DND-41 (cell line): ENCODE results near the gene PLEKHG3.

ENCODE experiments used
- ATAC-seq: fragments of 200-7000 bp; cut with Tn5 transposase; 3 replicates; pipeline ENCODE4 v1.9.1; 2021; ENCODE audit warnings: low read depth; ENCODE audit not compliant: insufficient read depth
- DNase-seq: peaks from one replicate; pipeline ENCODE4 v3.0.0-alpha.2; 2020
- H2AFZ ChIP-seq: 2 replicates; pipeline ENCODE4 v1.6.0; 2012; ENCODE audit warnings: low read depth, low read length
- H3K27ac ChIP-seq: 2 replicates; pipeline ENCODE4 v1.5.1; 2012; ENCODE audit warnings: low read length, inconsistent platforms
- H3K27me3 ChIP-seq: fragments of 200-600 bp; sonication (generic); 2 replicates; pipeline ENCODE4 v1.6.0; 2012; ENCODE audit warnings: low read length, mild to moderate bottlenecking, inconsistent platforms; ENCODE audit not compliant: insufficient read depth, poor library complexity
- H3K36me3 ChIP-seq: 2 replicates; pipeline ENCODE4 v1.5.1; 2012; ENCODE audit warnings: low read length, inconsistent platforms; ENCODE audit not compliant: insufficient read depth
- H3K4me1 ChIP-seq: 2 replicates; pipeline ENCODE4 v1.5.1; 2012; ENCODE audit warnings: mild to moderate bottlenecking, low read length; ENCODE audit not compliant: insufficient read depth
- H3K4me2 ChIP-seq: 2 replicates; pipeline ENCODE4 v1.6.0; 2012; ENCODE audit warnings: mild to moderate bottlenecking, moderate library complexity, low read length, inconsistent platforms; ENCODE audit not compliant: insufficient read depth
- H3K4me3 ChIP-seq, 2 experiments: fragments of 200-600 bp in 1 of 2; shearing (Covaris generic) in 1 of 2; 2 replicates each; pipeline ENCODE4 v1.5.1; 2012 to 2016; ENCODE audit warnings: inconsistent platforms in 2 of 2, low read length in 2 of 2, mild to moderate bottlenecking in 2 of 2, low read depth in 1 of 2, moderate library complexity in 1 of 2
- H3K79me2 ChIP-seq: 2 replicates; pipeline ENCODE4 v1.6.0; 2012; ENCODE audit warnings: low read length, inconsistent platforms; ENCODE audit not compliant: insufficient read depth
- H3K9ac ChIP-seq: 2 replicates; pipeline ENCODE4 v1.6.0; 2012; ENCODE audit warnings: low read depth, mild to moderate bottlenecking, inconsistent platforms, low read length, moderate library complexity
- H3K9me3 ChIP-seq: 2 replicates; pipeline ENCODE4 v1.5.1; 2012; ENCODE audit warnings: low read length, moderate library complexity, mild to moderate bottlenecking, inconsistent platforms; ENCODE audit not compliant: insufficient read depth, severe bottlenecking
- H4K20me1 ChIP-seq: 2 replicates; pipeline ENCODE4 v1.6.0; 2012; ENCODE audit warnings: low read length; ENCODE audit not compliant: insufficient read depth
- CTCF ChIP-seq: IDR thresholded peaks from 2 replicates; pipeline ENCODE4 v1.5.1; 2012; ENCODE audit warnings: borderline replicate concordance, low read length, moderate library complexity, mild to moderate bottlenecking; ENCODE audit not compliant: poor library complexity, severe bottlenecking; ENCODE audit errors: extremely low read depth
- EZH2 ChIP-seq: IDR thresholded peaks from 3 replicates; pipeline ENCODE4 v1.6.1; 2012; ENCODE audit warnings: borderline replicate concordance, low read depth, mild to moderate bottlenecking, moderate library complexity, low read length, inconsistent platforms; ENCODE audit not compliant: severe bottlenecking

PLEKHG3 gene

GRCh38 chr14:64695071-64695470 lies 9.2 kb upstream of the PLEKHG3 start:
- ATAC-seq (no peak), DNase-seq (no peak)

GRCh38 chr14:64696355-64696857 lies 7.8 kb upstream of the PLEKHG3 start:
- no peak overlapping the region for H3K4me3 ChIP-seq
- no peak overlapping the region for H3K27ac ChIP-seq
- H3K79me2 ChIP-seq = no peaks in the 10 kb centered on the region
- TF ChIP-seq CTCF (no peak), EZH2 (no peak)
- ATAC-seq (no peak), DNase-seq (no peak)
- no peak overlapping the region for H3K4me2 ChIP-seq
- no peaks in the 10 kb centered on the region for H3K4me1 ChIP-seq
- H3K9ac ChIP-seq = no peak overlapping the region
- H2AFZ ChIP-seq = no peak overlapping the region
- H3K36me3 ChIP-seq = no peaks in the 10 kb centered on the region
- H3K9me3 ChIP-seq = no peaks in the 10 kb centered on the region
- no peaks in the 10 kb centered on the region for H4K20me1 ChIP-seq
- peaks cover 43% of the 10 kb centered on the region for H3K27me3 ChIP-seq

More at GRCh38 chr14:64695071-64695470, 9.2 kb upstream of the PLEKHG3 start:
- H3K27ac ChIP-seq = no peak overlapping the region
- no peaks in the 10 kb centered on the region for H3K79me2 ChIP-seq
- no peak for TF ChIP-seq CTCF
- TF ChIP-seq EZH2 = no peak
- H3K27me3 ChIP-seq = peaks cover 36% of the 10 kb centered on the region
- no peak overlapping the region for H2AFZ ChIP-seq
- H3K36me3 ChIP-seq = no peaks in the 10 kb centered on the region
- H3K4me2 ChIP-seq = no peak overlapping the region
- H3K9ac ChIP-seq = no peak overlapping the region
- H3K9me3 ChIP-seq = no peaks in the 10 kb centered on the region
- H4K20me1 ChIP-seq = no peaks in the 10 kb centered on the region
- H3K4me1 ChIP-seq = no peaks in the 10 kb centered on the region
- no peak overlapping the region for H3K4me3 ChIP-seq

GRCh38 chr14:64698903-64699302 lies 5.3 kb upstream of the PLEKHG3 start:
- Histone ChIP-seq H3K4me1 (no peaks in the 10 kb centered on the region), H4K20me1 (no peaks in the 10 kb centered on the region), H2AFZ (no peak overlapping the region), H3K79me2 (no peaks in the 10 kb centered on the region), H3K27ac (no peak overlapping the region), H3K4me2 (no peak overlapping the region), H3K27me3 (peaks cover 51% of the 10 kb centered on the region), H3K9ac (no peak overlapping the region), H3K36me3 (no peaks in the 10 kb centered on the region), H3K9me3 (no peaks in the 10 kb centered on the region), H3K4me3 (no peak overlapping the region)
- no peak for DNase-seq
- no peak for ATAC-seq
- TF ChIP-seq EZH2 (no peak), CTCF (no peak)

GRCh38 chr14:64700290-64700689 lies 3.9 kb upstream of the PLEKHG3 start:
- DNase-seq = no peak
- no peaks in the 10 kb centered on the region for H3K4me1 ChIP-seq
- H3K36me3 ChIP-seq = no peaks in the 10 kb centered on the region
- no peak for ATAC-seq
- no peak overlapping the region for H3K9ac ChIP-seq
- H3K9me3 ChIP-seq = no peaks in the 10 kb centered on the region
- no peaks in the 10 kb centered on the region for H3K79me2 ChIP-seq
- H3K4me3 ChIP-seq = no peak overlapping the region
- TF ChIP-seq EZH2 (no peak), CTCF (no peak)
- H3K4me2 ChIP-seq = no peak overlapping the region
- H4K20me1 ChIP-seq = no peaks in the 10 kb centered on the region
- H3K27ac ChIP-seq = no peak overlapping the region
- H2AFZ ChIP-seq = no peak overlapping the region
- H3K27me3 ChIP-seq = peaks cover 53% of the 10 kb centered on the region
